B cell (primary cell): Measurements from ENCODE around the gene SFTPD. TPM values are rescaled to one million over a fixed set of nuclear protein-coding genes. Genes with fewer than 3 reads are reported as not detected.
"Not testable (repeated sequence)": the region's sequence is repeated elsewhere in the genome, so short reads cannot be mapped to it uniquely, and the experiment has no call there.

ENCODE experiments used
- ATAC-seq: fragments of 200-7000 bp; cut with Tn5 transposase; one replicate; pipeline ENCODE4 v1.10.0; 2021; ENCODE audit warnings: low read depth, mild to moderate bottlenecking, moderate number of reproducible peaks, moderate library complexity
- CTCF ChIA-PET: fragments of 350-600 bp; sonication (Branson Sonifier 250); formaldehyde crosslinking; loops from one replicate; lab custom pipeline; 2021; ENCODE audit warnings: antibody characterized with exemption, inconsistent platforms; lab: Charles Lee
- POLR2A ChIA-PET: fragments of 350-600 bp; sonication (Branson Sonifier 250); formaldehyde crosslinking; loops from one replicate; lab custom pipeline; 2021; ENCODE audit warnings: antibody characterized with exemption; lab: Charles Lee
- DNase-seq: peaks from one replicate; pipeline ENCODE4 v3.0.0; 2013
- H2AFZ ChIP-seq: 2 replicates; pipeline ENCODE4 v1.6.1; 2012; ENCODE audit warnings: mild to moderate bottlenecking, low read depth, low read length; ENCODE audit not compliant: insufficient read depth, poor library complexity, severe bottlenecking
- H3K27ac ChIP-seq, 2 donors: 1 replicate in 1 of 2; 2 replicates in 1 of 2; pipeline ENCODE4 v1.5.1; 2012 to 2013; ENCODE audit warnings: low read length in 2 of 2, mild to moderate bottlenecking in 2 of 2, moderate library complexity in 1 of 2
- H3K27me3 ChIP-seq, 4 experiments: fragments of 200-600 bp in 1 of 4; sonication (generic) in 1 of 4; replicated peaks in 1 of 4; 1 replicate in 2 of 4; 2 replicates in 2 of 4; pipeline versions ENCODE4 v1.6.1 to v1.7.0; 2013 to 2016; ENCODE audit warnings: low read length in 3 of 4, mild to moderate bottlenecking in 2 of 4, mixed read lengths in 1 of 4, moderate library complexity in 1 of 4; ENCODE audit not compliant: insufficient read depth in 4 of 4, control insufficient read depth in 3 of 4; ENCODE audit errors: control extremely low read depth in 1 of 4
- H3K36me3 ChIP-seq, 2 experiments: replicated peaks in 1 of 2; 1 replicate in 1 of 2; 2 replicates in 1 of 2; pipeline versions ENCODE4 v1.6.1 to v1.7.1; 2013; ENCODE audit warnings: low read length in 1 of 2; ENCODE audit not compliant: insufficient read depth in 2 of 2, control insufficient read depth in 1 of 2; ENCODE audit errors: control extremely low read depth in 1 of 2, extremely low read depth in 1 of 2
- H3K4me1 ChIP-seq, 2 donors: fragments of 200-600 bp in 1 of 2; sonication (generic) in 1 of 2; 1 replicate in 1 of 2; 2 replicates in 1 of 2; pipeline versions ENCODE4 v1.5.1 to v1.6.1; 2013 to 2017; ENCODE audit warnings: low read length in 2 of 2; ENCODE audit not compliant: control insufficient read depth in 2 of 2, insufficient read depth in 2 of 2
- H3K4me2 ChIP-seq: replicated peaks from 2 replicates; pipeline ENCODE3; 2012; ENCODE audit warnings: mild to moderate bottlenecking, low read depth, low read length; ENCODE audit not compliant: poor library complexity, severe bottlenecking
- H3K4me3 ChIP-seq, 5 experiments: fragments of 200-600 bp in 1 of 5; sonication (generic) in 1 of 5; 1 replicate in 3 of 5; 2 replicates in 2 of 5; pipeline versions ENCODE4 v1.5.1 to v1.7.0; 2011 to 2016; ENCODE audit warnings: low read length in 4 of 5, mild to moderate bottlenecking in 4 of 5, low read depth in 2 of 5, control low read depth in 1 of 5, moderate library complexity in 1 of 5; ENCODE audit not compliant: insufficient read depth in 1 of 5; ENCODE audit errors: control extremely low read depth in 1 of 5, extremely low read depth in 1 of 5
- H3K79me2 ChIP-seq: fragments of 200-600 bp; sonication (generic); one replicate; pipeline ENCODE4 v1.6.0; 2016; ENCODE audit warnings: low read length; ENCODE audit not compliant: control insufficient read depth, insufficient read depth
- H3K9ac ChIP-seq: fragments of 200-600 bp; sonication (generic); 2 replicates; pipeline ENCODE4 v1.6.1; 2017; ENCODE audit warnings: mild to moderate bottlenecking, low read length, moderate library complexity
- H3K9me3 ChIP-seq, 3 donors: one replicate each; pipeline versions ENCODE4 v1.6.1 to v1.7.1; 2013; ENCODE audit warnings: low read length in 2 of 3; ENCODE audit not compliant: control insufficient read depth in 2 of 3, insufficient read depth in 1 of 3; ENCODE audit errors: control extremely low read depth in 1 of 3
- H4K20me1 ChIP-seq: 2 replicates; pipeline ENCODE4 v1.6.0; 2012; ENCODE audit warnings: mild to moderate bottlenecking, low read length; ENCODE audit not compliant: insufficient read depth, control insufficient read depth, poor library complexity, severe bottlenecking
- H3K27ac Mint-ChIP-seq: one replicate; pipeline ENCODE4 v1.8.0; 2021; ENCODE audit warnings: mixed read lengths
- H3K27me3 Mint-ChIP-seq: one replicate; pipeline ENCODE4 v1.8.0; 2021; ENCODE audit warnings: mixed read lengths
- H3K4me1 Mint-ChIP-seq: one replicate; pipeline ENCODE4 v1.8.0; 2021; ENCODE audit warnings: mixed read lengths
- H3K4me3 Mint-ChIP-seq: one replicate; pipeline ENCODE4 v1.8.0; 2021; ENCODE audit warnings: mixed read lengths
- H3K9me3 Mint-ChIP-seq: one replicate; pipeline ENCODE4 v1.8.0; 2022; ENCODE audit warnings: mixed read lengths; ENCODE audit not compliant: insufficient read depth
- EZH2 ChIP-seq: IDR thresholded peaks from 2 replicates; pipeline ENCODE4 v1.6.1; 2012; ENCODE audit warnings: borderline replicate concordance, low read depth, mild to moderate bottlenecking, moderate library complexity, low read length; ENCODE audit not compliant: insufficient read depth, poor library complexity, severe bottlenecking
- WGBS: methylation state at CpG from one replicate; pipeline ENCODE4 v1.1.5; 2013; ENCODE audit warnings: missing lambda C conversion rate; ENCODE audit not compliant: insufficient coverage; 5-methylcytosine and 5-hydroxymethylcytosine counted together
- intact Hi-C: fragments of 100-400 bp; cut with micrococcal nuclease; formaldehyde crosslinking; loops from one replicate; pipeline ENCODE4 v1.10.0; 2022
- polyA plus RNA-seq: library from polyadenylated mRNA; depleted of rRNA; stranded (reverse); fragments of >200 nt; gene quantifications from 2 replicates; pipeline ENCODE4 v1.2.3, GENCODE V29; 2012
- total RNA-seq, 2 donors: library from RNA; stranded (reverse); fragments of 120-200 nt in 1 of 2; gene quantifications; 1 replicate in 1 of 2; 2 replicates in 1 of 2; pipeline versions ENCODE4 v1.2.3 to v1.2.4, GENCODE V29; 2013 to 2022
- TF ChIP-seq, protein P1 (sequence below): fragments of 200-600 bp; IDR thresholded peaks from one replicate; pipeline ENCODE4 v1.8.0; 2022; ENCODE audit warnings: antibody characterized with exemption, mild to moderate bottlenecking

SFTPD gene
- total and polyA plus RNA-seq, 2 donors (not counting 1 experiment from before 2014, with no cell fraction given), result 0.24 to 0.59 TPM

DNA sequence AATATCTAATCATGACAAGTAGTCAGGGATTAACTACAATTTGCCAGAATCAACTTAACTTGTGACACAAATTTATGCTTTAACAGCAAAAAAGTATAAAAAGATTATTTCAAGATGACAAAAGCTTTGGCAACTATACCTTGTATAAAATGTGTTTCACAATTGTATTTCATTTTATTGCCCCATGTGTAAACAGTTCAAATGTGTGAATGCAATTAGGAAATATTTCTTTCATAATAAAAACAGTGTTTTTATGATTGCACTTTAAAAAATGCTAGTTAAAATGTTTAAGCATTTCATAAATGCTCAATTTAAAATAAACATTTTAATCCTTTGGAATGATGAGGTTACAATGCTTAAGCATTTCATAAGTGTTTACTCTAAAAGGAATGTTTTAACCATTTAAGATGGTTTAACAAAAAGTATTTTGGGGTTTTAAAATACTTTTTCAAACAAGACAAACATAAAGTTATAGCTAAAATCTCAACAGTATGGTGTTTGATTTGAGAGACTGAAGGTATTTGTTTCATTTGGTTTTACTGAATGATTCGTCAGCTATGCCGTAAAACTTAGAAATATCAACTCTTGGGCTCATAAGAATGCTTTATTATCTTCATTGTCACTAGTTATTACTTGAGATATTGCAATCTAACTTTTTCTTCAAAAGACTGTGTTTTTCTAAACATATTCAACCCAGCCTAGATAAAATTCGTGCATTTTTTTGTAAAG lies 50.1 kb downstream of the SFTPD start:
- no peak overlapping the region for H2AFZ ChIP-seq
- no peak overlapping the region for H3K4me3 ChIP-seq
- Mint-ChIP-seq H3K4me3 (no peak overlapping the region), H3K27me3 (peaks cover 33% of the 10 kb centered on the region), H3K27ac (no peak overlapping the region), H3K9me3 (no peaks in the 10 kb centered on the region), H3K4me1 (peaks cover 3% of the 10 kb centered on the region)
- H3K9ac ChIP-seq, result no peak overlapping the region
- H3K27ac ChIP-seq, result no peak overlapping the region
- no peaks in the 10 kb centered on the region for H3K79me2 ChIP-seq
- no peak overlapping the region for H3K4me2 ChIP-seq
- no peaks in the 10 kb centered on the region for H4K20me1 ChIP-seq
- WGBS, result no CpG with 5 or more reads among the region's 3 CpGs
- TF ChIP-seq, protein P1, sequence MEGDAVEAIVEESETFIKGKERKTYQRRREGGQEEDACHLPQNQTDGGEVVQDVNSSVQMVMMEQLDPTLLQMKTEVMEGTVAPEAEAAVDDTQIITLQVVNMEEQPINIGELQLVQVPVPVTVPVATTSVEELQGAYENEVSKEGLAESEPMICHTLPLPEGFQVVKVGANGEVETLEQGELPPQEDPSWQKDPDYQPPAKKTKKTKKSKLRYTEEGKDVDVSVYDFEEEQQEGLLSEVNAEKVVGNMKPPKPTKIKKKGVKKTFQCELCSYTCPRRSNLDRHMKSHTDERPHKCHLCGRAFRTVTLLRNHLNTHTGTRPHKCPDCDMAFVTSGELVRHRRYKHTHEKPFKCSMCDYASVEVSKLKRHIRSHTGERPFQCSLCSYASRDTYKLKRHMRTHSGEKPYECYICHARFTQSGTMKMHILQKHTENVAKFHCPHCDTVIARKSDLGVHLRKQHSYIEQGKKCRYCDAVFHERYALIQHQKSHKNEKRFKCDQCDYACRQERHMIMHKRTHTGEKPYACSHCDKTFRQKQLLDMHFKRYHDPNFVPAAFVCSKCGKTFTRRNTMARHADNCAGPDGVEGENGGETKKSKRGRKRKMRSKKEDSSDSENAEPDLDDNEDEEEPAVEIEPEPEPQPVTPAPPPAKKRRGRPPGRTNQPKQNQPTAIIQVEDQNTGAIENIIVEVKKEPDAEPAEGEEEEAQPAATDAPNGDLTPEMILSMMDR, result no peak
- no peak for TF ChIP-seq EZH2
- H3K27me3 ChIP-seq, result peaks cover 0 to 8% (median 4%) of the 10 kb centered on the region in 4 experiments
- DNase-seq (no peak), ATAC-seq (no peak)
- H3K36me3 ChIP-seq, result no peaks in the 10 kb centered on the region
- CTCF ChIA-PET, result no interaction called here
- H3K4me1 ChIP-seq, result peaks cover 0 to 2% of the 10 kb centered on the region in 2 donors
- H3K9me3 ChIP-seq, result no peaks in the 10 kb centered on the region
- intact Hi-C loops, result no loop called here
- POLR2A ChIA-PET, result no interaction called here

DNA sequence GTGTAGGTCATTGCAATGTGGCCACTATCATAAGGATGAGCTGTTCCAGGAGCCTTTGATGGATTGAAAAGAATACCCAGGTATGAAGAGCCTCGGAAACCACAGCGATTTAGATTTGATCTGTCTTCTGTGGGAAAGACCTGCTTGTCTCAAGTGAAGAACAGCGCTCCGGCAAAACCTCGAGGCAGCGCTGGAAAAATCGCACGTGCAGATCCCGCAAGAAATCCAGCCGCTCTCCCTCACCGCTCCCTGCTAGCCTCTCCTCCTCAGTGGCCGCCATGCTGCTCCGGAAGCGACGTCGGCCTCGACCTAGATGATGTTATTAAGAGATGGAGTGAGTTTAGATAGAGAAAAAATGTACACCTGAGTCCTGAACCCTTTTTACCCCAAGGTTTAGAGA lies 56.0 kb downstream of the SFTPD start:
- H3K9ac ChIP-seq, H3K4me1 ChIP-seq, H3K27ac Mint-ChIP-seq, H3K9me3 Mint-ChIP-seq, H3K4me3 ChIP-seq, H4K20me1 ChIP-seq, POLR2A ChIA-PET, H3K9me3 ChIP-seq, H3K36me3 ChIP-seq, H3K27ac ChIP-seq, ATAC-seq, H3K4me2 ChIP-seq, H3K4me1 Mint-ChIP-seq, H3K4me3 Mint-ChIP-seq, intact Hi-C loops, H2AFZ ChIP-seq, H3K27me3 ChIP-seq, H3K79me2 ChIP-seq, CTCF ChIA-PET, DNase-seq: not testable (repeated sequence)
- peaks cover 31% of the 10 kb centered on the region for H3K27me3 Mint-ChIP-seq
- 99% methylated on average over 10 of the region's 17 CpGs for WGBS
